K562 (cell line): Measurements from ENCODE around the gene EFCC1. TPM values are rescaled to one million over a fixed set of nuclear protein-coding genes. Genes with fewer than 3 reads are reported as not detected.

ENCODE experiments used
- ATAC-seq: fragments of 200-7000 bp; cut with Tn5 transposase; 3 replicates; pipeline ENCODE4 v1.9.1; 2020; ENCODE audit warnings: moderate library complexity
- BruUV-seq: library from RNA; stranded (reverse); fragments of 400-500 nt; replicated peaks from 2 replicates; lab custom pipeline; 2021; lab: Mats Ljungman, UMichigan
- CTCF ChIA-PET: fragments of 300-600 bp; formaldehyde crosslinking; extraction: SDS; loops from one replicate; lab custom pipeline; 2021; ENCODE audit warnings: low intra/inter-chr PET ratio; lab: Yijun Ruan, JAX
- POLR2A ChIA-PET: fragments of 300-600, 350-650 bp; sonication (Branson Sonifier 250); formaldehyde crosslinking; extraction: SDS; loops from one replicate; lab custom pipeline; 2021; ENCODE audit warnings: antibody characterized with exemption, inconsistent platforms; lab: Yijun Ruan, JAX
- DNase-seq, 4 experiments: peaks; one replicate each; pipeline versions ENCODE4 v3.0.0 to v3.0.0-alpha.2; 2011 to 2018; ENCODE audit warnings: low spot score in 3 of 4, mixed read lengths in 3 of 4; ENCODE audit errors: extremely low read depth in 1 of 4
- FAIRE-seq: peaks from 2 replicates; lab custom pipeline; 2011; peaks lifted over from hg19 to GRCh38; lab: Jason Lieb, UNC
- H2AFZ ChIP-seq: 2 replicates; pipeline ENCODE4 v1.6.0; 2011; ENCODE audit warnings: low read depth, low read length, control low read depth, inconsistent platforms
- H3K27ac ChIP-seq: fragments of 200-600 bp; 3 replicates; pipeline ENCODE4 v1.8.0; 2011; ENCODE audit warnings: low read depth, mild to moderate bottlenecking, control low read depth, inconsistent platforms, low read length, moderate library complexity, mixed read lengths; ENCODE audit errors: extremely low read depth
- H3K27me3 ChIP-seq, 2 experiments: fragments of 300-600 bp in 1 of 2; 2 replicates in 1 of 2; 3 replicates in 1 of 2; pipeline versions ENCODE4 v1.6.0 to v1.8.0; 2011; ENCODE audit warnings: inconsistent platforms in 2 of 2, low read length in 2 of 2, mild to moderate bottlenecking in 1 of 2, mixed read lengths in 1 of 2, moderate library complexity in 1 of 2; ENCODE audit not compliant: control insufficient read depth in 2 of 2, insufficient read depth in 2 of 2
- H3K36me3 ChIP-seq: fragments of 300-600 bp; 3 replicates; pipeline ENCODE4 v1.8.0; 2011; ENCODE audit warnings: mild to moderate bottlenecking, low read length, inconsistent platforms; ENCODE audit not compliant: control insufficient read depth, insufficient read depth
- H3K4me1 ChIP-seq, 2 experiments: fragments of 200-600 bp in 1 of 2; replicated peaks in 1 of 2; 2 replicates in 1 of 2; 3 replicates in 1 of 2; pipeline versions ENCODE4 v1.5.1 to v1.8.0; 2011; ENCODE audit warnings: inconsistent platforms in 2 of 2, low read length in 2 of 2, mild to moderate bottlenecking in 1 of 2, mixed read lengths in 1 of 2, moderate library complexity in 1 of 2; ENCODE audit not compliant: control insufficient read depth in 2 of 2, insufficient read depth in 2 of 2
- H3K4me2 ChIP-seq: 2 replicates; pipeline ENCODE4 v1.6.1; 2011; ENCODE audit warnings: low read length, control low read depth, inconsistent platforms, mixed read lengths; ENCODE audit not compliant: insufficient read depth
- H3K4me3 ChIP-seq: fragments of 200-600 bp; sonication (generic), shearing (Covaris generic); 2 replicates; pipeline ENCODE4 v1.5.1; 2016; ENCODE audit warnings: control low read depth, inconsistent platforms
- H3K79me2 ChIP-seq: fragments of 200-600 bp; 3 replicates; pipeline ENCODE4 v1.8.0; 2011; ENCODE audit warnings: low read length, inconsistent platforms; ENCODE audit not compliant: control insufficient read depth, insufficient read depth
- H3K9ac ChIP-seq, 2 experiments: 2 replicates each; pipeline versions ENCODE4 v1.6.0 to v1.6.1; 2011; ENCODE audit warnings: low read depth in 2 of 2, low read length in 2 of 2, control low read depth in 1 of 2, inconsistent platforms in 1 of 2, mild to moderate bottlenecking in 1 of 2, mixed read lengths in 1 of 2; ENCODE audit not compliant: insufficient read depth in 1 of 2
- H3K9me1 ChIP-seq: one replicate; pipeline ENCODE4 v1.6.0; 2011; ENCODE audit warnings: inconsistent platforms, mild to moderate bottlenecking, low read length, moderate library complexity; ENCODE audit not compliant: control insufficient read depth, insufficient read depth
- H3K9me3 ChIP-seq: replicated peaks from 2 replicates; pipeline ENCODE4 v1.5.1; 2011; ENCODE audit warnings: low read depth, low read length, inconsistent platforms; ENCODE audit not compliant: control insufficient read depth, insufficient read depth
- H4K20me1 ChIP-seq: replicated peaks from 2 replicates; pipeline ENCODE4 v1.6.1; 2011; ENCODE audit warnings: low read length, inconsistent platforms, mixed read lengths; ENCODE audit not compliant: control insufficient read depth, insufficient read depth
- BDP1 ChIP-seq: IDR thresholded peaks from 3 replicates; pipeline ENCODE4 v1.6.1; 2011; ENCODE audit not compliant: insufficient read length, insufficient read depth
- BRF1 ChIP-seq: IDR thresholded peaks from 3 replicates; pipeline ENCODE4 v1.6.1; 2011; ENCODE audit warnings: borderline replicate concordance, mild to moderate bottlenecking; ENCODE audit not compliant: insufficient read length; ENCODE audit errors: extremely low read depth
- ETS2 ChIP-seq: IDR thresholded peaks from 2 replicates; pipeline ENCODE4 v1.6.1; 2016; ENCODE audit warnings: borderline replicate concordance, missing genetic modification characterization, mild to moderate bottlenecking, moderate library complexity, missing compliant biosample characterization; ENCODE audit not compliant: poor library complexity, severe bottlenecking
- KHSRP ChIP-seq: fragments of 450-650 bp; IDR thresholded peaks from 2 replicates; pipeline ENCODE4 v1.6.1; 2017
- MEIS2 ChIP-seq: fragments of 450-650 bp; IDR thresholded peaks from 2 replicates; pipeline ENCODE4 v1.6.1; 2014; ENCODE audit warnings: mild to moderate bottlenecking; ENCODE audit not compliant: partially characterized antibody
- NR4A1 ChIP-seq, 2 experiments: fragments of 250-450 bp in 1 of 2; fragments of 450-650 bp in 1 of 2; sonication (Bioruptor Pico) in 1 of 2; IDR thresholded peaks; 2 replicates each; pipeline versions ENCODE4 v1.4.0 to v1.6.1; 2016 to 2020; ENCODE audit warnings: mild to moderate bottlenecking in 2 of 2, missing compliant biosample characterization in 1 of 2, missing genetic modification characterization in 1 of 2, moderate library complexity in 1 of 2
- POLR2G ChIP-seq: fragments of 200-400 bp; formaldehyde crosslinking; IDR thresholded peaks from 2 replicates; pipeline ENCODE4 v1.6.1; 2017; ENCODE audit warnings: low read depth, mild to moderate bottlenecking, antibody characterized with exemption, low read length, moderate library complexity
- WGBS: fragments of 100-300 bp; shearing (Covaris generic); methylation state at CpG from one replicate; pipeline ENCODE4 v1.1.6; 2016; ENCODE audit warnings: low coverage, mixed read lengths; ENCODE audit not compliant: insufficient coverage; ENCODE audit errors: missing lambda C conversion rate; 5-methylcytosine and 5-hydroxymethylcytosine counted together
- in situ Hi-C: fragments of 300-500 bp; cut with MboI; formaldehyde crosslinking; loops from 4 replicates; pipeline ENCODE4 v1.15.0; 2018; ENCODE audit warnings: inconsistent platforms, mixed read lengths
- intact Hi-C: fragments of 100-400 bp; cut with micrococcal nuclease; formaldehyde crosslinking; loops from 2 replicates; pipeline ENCODE4 v1.14.2; 2022
- polyA plus RNA-seq, 8 experiments: library from polyadenylated mRNA; depleted of rRNA in 4 of 8; stranded (reverse) in 5 of 8; unstranded in 3 of 8; fragments of >200 nt; fragmentation: Nextera tagmentation in 2 of 8; fragmentation: Illumina TruSeq in 1 of 8; extraction: Ambion mirVana in 2 of 8; extraction: Trizol in 1 of 8; gene quantifications; 2 replicates each; pipeline versions ENCODE4 v1.2.1 to v1.2.3, GENCODE V29; 2011 to 2014; ENCODE audit warnings: inconsistent platforms in 1 of 8, missing spikeins in 1 of 8
- total RNA-seq, 7 experiments: library from RNA; depleted of rRNA in 6 of 7; stranded (reverse); fragments of >200 nt in 6 of 7; fragmentation: Illumina TruSeq in 2 of 7; extraction: Trizol in 2 of 7; gene quantifications; 2 replicates each; pipeline versions ENCODE4 v1.2.1 to v1.2.3, GENCODE V29; 2011 to 2021; ENCODE audit warnings: low replicate concordance in 1 of 7
- TF ChIP-seq, protein P1 (sequence below): fragments of 250-450 bp; sonication (Bioruptor Pico); IDR thresholded peaks from 2 replicates; pipeline ENCODE4 v1.5.0; 2020; ENCODE audit warnings: mild to moderate bottlenecking, borderline replicate concordance
- TF ChIP-seq, protein P2 (sequence below): fragments of 200-800 bp; sonication (Bioruptor generic); IDR thresholded peaks from 2 replicates; pipeline ENCODE4 v1.6.1; 2016; ENCODE audit warnings: missing genetic modification characterization, missing compliant biosample characterization
- TF ChIP-seq, protein P3 (sequence below): sonication (generic); formaldehyde crosslinking; IDR thresholded peaks from 2 replicates; pipeline ENCODE4 v1.8.0; 2022; ENCODE audit warnings: mild to moderate bottlenecking, low read depth, missing genetic modification reagents

Gene EFCC1
- total and polyA plus RNA-seq, 9 of the 15 experiments (the other 6 are each of a cell fraction or from before 2014, with no cell fraction given): not detected

- 13% methylated on average over 15 of the region's 15 CpGs for WGBS
- TF ChIP-seq, protein P1, sequence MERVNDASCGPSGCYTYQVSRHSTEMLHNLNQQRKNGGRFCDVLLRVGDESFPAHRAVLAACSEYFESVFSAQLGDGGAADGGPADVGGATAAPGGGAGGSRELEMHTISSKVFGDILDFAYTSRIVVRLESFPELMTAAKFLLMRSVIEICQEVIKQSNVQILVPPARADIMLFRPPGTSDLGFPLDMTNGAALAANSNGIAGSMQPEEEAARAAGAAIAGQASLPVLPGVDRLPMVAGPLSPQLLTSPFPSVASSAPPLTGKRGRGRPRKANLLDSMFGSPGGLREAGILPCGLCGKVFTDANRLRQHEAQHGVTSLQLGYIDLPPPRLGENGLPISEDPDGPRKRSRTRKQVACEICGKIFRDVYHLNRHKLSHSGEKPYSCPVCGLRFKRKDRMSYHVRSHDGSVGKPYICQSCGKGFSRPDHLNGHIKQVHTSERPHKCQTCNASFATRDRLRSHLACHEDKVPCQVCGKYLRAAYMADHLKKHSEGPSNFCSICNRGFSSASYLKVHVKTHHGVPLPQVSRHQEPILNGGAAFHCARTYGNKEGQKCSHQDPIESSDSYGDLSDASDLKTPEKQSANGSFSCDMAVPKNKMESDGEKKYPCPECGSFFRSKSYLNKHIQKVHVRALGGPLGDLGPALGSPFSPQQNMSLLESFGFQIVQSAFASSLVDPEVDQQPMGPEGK (CRISPR knock-in tag): no peak
- TF ChIP-seq BDP1 (no peak), ETS2 (tag) (no peak), POLR2G (no peak), KHSRP (no peak), NR4A1 (CRISPR knock-in tag; IDR thresholded peaks at IDR 0.05) (no peak), NR4A1 (tag; IDR thresholded peaks at IDR 0.05) (no peak), BRF1 (no peak), MEIS2 (peak; percentile 19)
- TF ChIP-seq, protein P2, sequence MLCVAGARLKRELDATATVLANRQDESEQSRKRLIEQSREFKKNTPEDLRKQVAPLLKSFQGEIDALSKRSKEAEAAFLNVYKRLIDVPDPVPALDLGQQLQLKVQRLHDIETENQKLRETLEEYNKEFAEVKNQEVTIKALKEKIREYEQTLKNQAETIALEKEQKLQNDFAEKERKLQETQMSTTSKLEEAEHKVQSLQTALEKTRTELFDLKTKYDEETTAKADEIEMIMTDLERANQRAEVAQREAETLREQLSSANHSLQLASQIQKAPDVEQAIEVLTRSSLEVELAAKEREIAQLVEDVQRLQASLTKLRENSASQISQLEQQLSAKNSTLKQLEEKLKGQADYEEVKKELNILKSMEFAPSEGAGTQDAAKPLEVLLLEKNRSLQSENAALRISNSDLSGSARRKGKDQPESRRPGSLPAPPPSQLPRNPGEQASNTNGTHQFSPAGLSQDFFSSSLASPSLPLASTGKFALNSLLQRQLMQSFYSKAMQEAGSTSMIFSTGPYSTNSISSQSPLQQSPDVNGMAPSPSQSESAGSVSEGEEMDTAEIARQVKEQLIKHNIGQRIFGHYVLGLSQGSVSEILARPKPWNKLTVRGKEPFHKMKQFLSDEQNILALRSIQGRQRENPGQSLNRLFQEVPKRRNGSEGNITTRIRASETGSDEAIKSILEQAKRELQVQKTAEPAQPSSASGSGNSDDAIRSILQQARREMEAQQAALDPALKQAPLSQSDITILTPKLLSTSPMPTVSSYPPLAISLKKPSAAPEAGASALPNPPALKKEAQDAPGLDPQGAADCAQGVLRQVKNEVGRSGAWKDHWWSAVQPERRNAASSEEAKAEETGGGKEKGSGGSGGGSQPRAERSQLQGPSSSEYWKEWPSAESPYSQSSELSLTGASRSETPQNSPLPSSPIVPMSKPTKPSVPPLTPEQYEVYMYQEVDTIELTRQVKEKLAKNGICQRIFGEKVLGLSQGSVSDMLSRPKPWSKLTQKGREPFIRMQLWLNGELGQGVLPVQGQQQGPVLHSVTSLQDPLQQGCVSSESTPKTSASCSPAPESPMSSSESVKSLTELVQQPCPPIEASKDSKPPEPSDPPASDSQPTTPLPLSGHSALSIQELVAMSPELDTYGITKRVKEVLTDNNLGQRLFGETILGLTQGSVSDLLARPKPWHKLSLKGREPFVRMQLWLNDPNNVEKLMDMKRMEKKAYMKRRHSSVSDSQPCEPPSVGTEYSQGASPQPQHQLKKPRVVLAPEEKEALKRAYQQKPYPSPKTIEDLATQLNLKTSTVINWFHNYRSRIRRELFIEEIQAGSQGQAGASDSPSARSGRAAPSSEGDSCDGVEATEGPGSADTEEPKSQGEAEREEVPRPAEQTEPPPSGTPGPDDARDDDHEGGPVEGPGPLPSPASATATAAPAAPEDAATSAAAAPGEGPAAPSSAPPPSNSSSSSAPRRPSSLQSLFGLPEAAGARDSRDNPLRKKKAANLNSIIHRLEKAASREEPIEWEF (CRISPR knock-in tag): no peak
- TF ChIP-seq, protein P3, sequence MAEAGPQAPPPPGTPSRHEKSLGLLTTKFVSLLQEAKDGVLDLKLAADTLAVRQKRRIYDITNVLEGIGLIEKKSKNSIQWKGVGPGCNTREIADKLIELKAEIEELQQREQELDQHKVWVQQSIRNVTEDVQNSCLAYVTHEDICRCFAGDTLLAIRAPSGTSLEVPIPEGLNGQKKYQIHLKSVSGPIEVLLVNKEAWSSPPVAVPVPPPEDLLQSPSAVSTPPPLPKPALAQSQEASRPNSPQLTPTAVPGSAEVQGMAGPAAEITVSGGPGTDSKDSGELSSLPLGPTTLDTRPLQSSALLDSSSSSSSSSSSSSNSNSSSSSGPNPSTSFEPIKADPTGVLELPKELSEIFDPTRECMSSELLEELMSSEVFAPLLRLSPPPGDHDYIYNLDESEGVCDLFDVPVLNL (CRISPR knock-in tag): no peak
These were observed 21.3 kb downstream of the EFCC1 start for GRCh38 chr3:129022114-129023007.

More at GRCh38 chr3:129022114-129023007, 21.3 kb downstream of the EFCC1 start:
- DNase-seq: peak; percentile 41 to 66 (median 46)
- Histone ChIP-seq H2AFZ (no peak overlapping the region), H3K4me2 (no peak overlapping the region), H3K9me3 (no peaks in the 10 kb centered on the region), H3K9me1 (no peaks in the 10 kb centered on the region), H3K79me2 (no peaks in the 10 kb centered on the region), H3K9ac (peak overlapping the region in 1 of 2 experiments; percentile 48; a peak in 1 of 4 replicates), H4K20me1 (0 out of 2 replicates have a peak, but pooled peaks cover under 1% of the 10 kb centered on the region), H3K27me3 (no peaks in the 10 kb centered on the region), H3K27ac (no peak overlapping the region), H3K4me3 (no peak overlapping the region), H3K36me3 (no peaks in the 10 kb centered on the region), H3K4me1 (peaks cover 13 to 31% of the 10 kb centered on the region in 2 experiments; a peak in 4 of 5 replicates)
- BruUV-seq: no TSS peak
- POLR2A ChIA-PET: interaction anchor here (1.1 kb wide), 1 partner anchor 140 kb away, joined by 3 read pairs; no protein-coding TSS in a partner anchor
- intact Hi-C loops (loop anchor here (10.0 kb wide), 1 partner anchor 62 kb away; no protein-coding TSS in a partner anchor), in situ Hi-C loops (no loop called here)
- FAIRE-seq: peak; percentile 62
- ATAC-seq: peak; percentile 29
- CTCF ChIA-PET: no interaction called here
